ENCODE data around the gene NOLC1.

Gene NOLC1

DNA sequence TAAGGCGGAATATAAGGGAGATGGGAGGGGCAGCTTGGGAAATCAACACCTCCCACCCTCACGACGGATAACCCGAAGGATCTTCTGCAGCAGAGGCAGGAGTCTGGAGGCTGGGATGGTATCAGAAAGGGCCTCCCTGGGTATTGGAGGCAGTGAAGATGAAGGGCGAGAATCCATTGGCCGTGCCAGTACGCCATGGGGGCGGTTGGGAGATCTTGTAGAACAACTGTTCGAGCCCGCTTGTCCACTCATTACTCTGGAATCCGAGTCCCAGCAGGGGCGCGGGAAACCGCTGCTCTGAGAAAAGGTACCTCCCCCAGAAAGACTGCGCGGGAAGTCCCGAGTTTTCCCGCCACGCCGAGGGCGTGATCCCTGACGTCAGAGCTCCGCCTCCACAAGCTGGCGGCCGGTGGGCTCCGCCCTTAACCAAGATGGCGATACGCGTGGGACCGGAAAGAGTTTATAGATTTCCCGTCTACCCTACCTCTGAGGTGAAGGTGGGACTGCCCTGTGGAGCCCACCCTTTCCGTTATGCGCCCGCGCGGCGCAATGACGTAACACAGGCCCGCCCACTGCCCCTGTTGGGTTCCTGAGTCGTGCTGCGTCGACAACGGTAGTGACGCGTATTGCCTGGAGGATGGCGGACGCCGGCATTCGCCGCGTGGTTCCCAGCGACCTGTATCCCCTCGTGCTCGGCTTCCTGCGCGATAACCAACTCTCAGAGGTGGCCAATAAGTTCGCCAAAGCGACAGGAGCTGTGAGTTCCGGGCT lies at the start of gene NOLC1:
Gene NOLC1 (plus strand): TSS at position 616 of the 771 bp plus-strand sequence. CDS start 22 bp downstream, at position 638.
- H3K4me3 ChIP-seq (ENCODE audit: low read depth, low read length, poor library complexity, severe bottlenecking), result peak within 1 kb of the TSS; percentile 91
- no peaks in the 10 kb centered on the region for H4K20me1 ChIP-seq (ENCODE audit: insufficient read depth, low read length)
- peak within 1 kb of the TSS; percentile 83 for H3K27ac ChIP-seq (ENCODE audit: low read depth, low read length, poor library complexity, severe bottlenecking)
- H2AFZ ChIP-seq (ENCODE audit: low read length), result no peak within 1 kb of the TSS
- H3K9ac ChIP-seq (ENCODE audit: low read length), result peak within 1 kb of the TSS; percentile 98
- H3K9me3 ChIP-seq (ENCODE audit: low read length), result no peaks in the 10 kb centered on the region
- no peaks in the 10 kb centered on the region for H3K9me2 ChIP-seq (ENCODE audit: low read depth, low read length)
- H3F3A ChIP-seq (ENCODE audit: insufficient read depth, low read length), result no peaks in the 10 kb centered on the region
- TF ChIP-seq, protein P1, sequence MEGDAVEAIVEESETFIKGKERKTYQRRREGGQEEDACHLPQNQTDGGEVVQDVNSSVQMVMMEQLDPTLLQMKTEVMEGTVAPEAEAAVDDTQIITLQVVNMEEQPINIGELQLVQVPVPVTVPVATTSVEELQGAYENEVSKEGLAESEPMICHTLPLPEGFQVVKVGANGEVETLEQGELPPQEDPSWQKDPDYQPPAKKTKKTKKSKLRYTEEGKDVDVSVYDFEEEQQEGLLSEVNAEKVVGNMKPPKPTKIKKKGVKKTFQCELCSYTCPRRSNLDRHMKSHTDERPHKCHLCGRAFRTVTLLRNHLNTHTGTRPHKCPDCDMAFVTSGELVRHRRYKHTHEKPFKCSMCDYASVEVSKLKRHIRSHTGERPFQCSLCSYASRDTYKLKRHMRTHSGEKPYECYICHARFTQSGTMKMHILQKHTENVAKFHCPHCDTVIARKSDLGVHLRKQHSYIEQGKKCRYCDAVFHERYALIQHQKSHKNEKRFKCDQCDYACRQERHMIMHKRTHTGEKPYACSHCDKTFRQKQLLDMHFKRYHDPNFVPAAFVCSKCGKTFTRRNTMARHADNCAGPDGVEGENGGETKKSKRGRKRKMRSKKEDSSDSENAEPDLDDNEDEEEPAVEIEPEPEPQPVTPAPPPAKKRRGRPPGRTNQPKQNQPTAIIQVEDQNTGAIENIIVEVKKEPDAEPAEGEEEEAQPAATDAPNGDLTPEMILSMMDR (IDR thresholded peaks at IDR 0.05; ENCODE audit: low read length), result no peak
- TF ChIP-seq EZH2 (IDR thresholded peaks at IDR 0.05; ENCODE audit: borderline replicate concordance, low read length), result no peak
- peaks cover 36% of the 10 kb centered on the region for H3K79me2 ChIP-seq (ENCODE audit: insufficient read depth, low read length)
- H3K27me3 ChIP-seq (ENCODE audit: insufficient read depth, low read length), result no peaks in the 10 kb centered on the region
- peaks cover 11% of the 10 kb centered on the region for H3K4me1 ChIP-seq (ENCODE audit: insufficient read depth, low read length, severe bottlenecking)
- peaks cover 56% of the 10 kb centered on the region for H3K36me3 ChIP-seq (ENCODE audit: insufficient read depth, low read length)
- peak within 1 kb of the TSS; percentile 97 for H3K4me2 ChIP-seq (ENCODE audit: low read length)

DNA sequence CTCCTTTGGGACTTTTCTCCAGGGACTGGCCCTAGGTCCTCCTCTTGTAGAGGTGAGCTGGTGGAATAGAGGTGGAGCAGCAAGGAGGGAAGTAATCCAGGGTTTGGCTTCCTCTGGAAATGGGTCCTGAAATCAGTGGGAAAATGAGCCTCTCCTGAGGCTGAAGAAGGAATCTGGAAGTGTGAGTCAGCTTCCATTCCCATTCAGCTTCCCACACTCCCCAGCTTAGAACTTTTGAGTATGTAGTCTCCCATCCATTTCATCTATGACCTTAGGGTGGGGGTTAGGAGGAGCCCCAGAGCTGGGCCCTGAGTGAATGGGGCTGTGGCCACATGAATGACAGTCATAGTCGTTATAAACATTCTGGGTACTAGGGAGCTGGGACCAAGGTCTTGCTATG lies 49.8 kb upstream of the NOLC1 start:
- H3K27me3 ChIP-seq (ENCODE audit: insufficient read depth, low read length), result no peaks in the 10 kb centered on the region
- H3K4me2 ChIP-seq (ENCODE audit: low read length), result no peak overlapping the region
- no peaks in the 10 kb centered on the region for H4K20me1 ChIP-seq (ENCODE audit: insufficient read depth, low read length)
- no peak for TF ChIP-seq EZH2 (IDR thresholded peaks at IDR 0.05; ENCODE audit: borderline replicate concordance, low read length)
- TF ChIP-seq, protein P1 (IDR thresholded peaks at IDR 0.05; ENCODE audit: low read length), result no peak
- H3K9me3 ChIP-seq (ENCODE audit: low read length), result no peaks in the 10 kb centered on the region
- H3K36me3 ChIP-seq (ENCODE audit: insufficient read depth, low read length), result no peaks in the 10 kb centered on the region
- H3K4me1 ChIP-seq (ENCODE audit: insufficient read depth, low read length, severe bottlenecking), result no peaks in the 10 kb centered on the region
- no peak overlapping the region for H3K27ac ChIP-seq (ENCODE audit: low read depth, low read length, poor library complexity, severe bottlenecking)
- no peaks in the 10 kb centered on the region for H3K79me2 ChIP-seq (ENCODE audit: insufficient read depth, low read length)
- no peak overlapping the region for H2AFZ ChIP-seq (ENCODE audit: low read length)
- no peak overlapping the region for H3K9ac ChIP-seq (ENCODE audit: low read length)
- no peaks in the 10 kb centered on the region for H3F3A ChIP-seq (ENCODE audit: insufficient read depth, low read length)
- no peak overlapping the region for H3K4me3 ChIP-seq (ENCODE audit: low read depth, low read length, poor library complexity, severe bottlenecking)
- no peaks in the 10 kb centered on the region for H3K9me2 ChIP-seq (ENCODE audit: low read depth, low read length)

DNA sequence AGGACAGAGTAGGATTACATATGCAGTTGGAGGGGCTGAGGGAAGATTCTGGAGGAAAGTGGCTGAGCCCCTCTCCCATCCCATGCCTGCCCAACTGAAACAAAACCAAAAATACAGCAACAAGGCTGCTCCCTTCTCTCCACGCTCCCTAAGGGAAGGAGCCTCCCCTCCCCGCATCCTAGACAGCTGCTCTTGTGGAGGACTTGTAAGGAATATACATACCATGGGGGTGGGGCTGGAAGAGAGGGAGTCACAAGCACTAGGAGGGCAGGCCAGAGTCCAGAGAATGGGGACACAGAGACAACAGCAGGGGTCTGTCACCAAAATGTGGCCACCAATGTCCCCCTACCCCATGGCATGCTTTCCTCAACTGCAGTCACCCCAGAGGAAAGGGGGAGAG lies 45.2 kb upstream of the NOLC1 start:
- Histone ChIP-seq H3K9me3 (ENCODE audit: low read length) (no peaks in the 10 kb centered on the region), H3K36me3 (ENCODE audit: insufficient read depth, low read length) (peaks cover 34% of the 10 kb centered on the region), H3K4me2 (ENCODE audit: low read length) (no peak overlapping the region), H3K4me1 (ENCODE audit: insufficient read depth, low read length, severe bottlenecking) (no peaks in the 10 kb centered on the region), H3F3A (ENCODE audit: insufficient read depth, low read length) (no peaks in the 10 kb centered on the region), H3K9ac (ENCODE audit: low read length) (no peak overlapping the region), H3K27ac (ENCODE audit: low read depth, low read length, poor library complexity, severe bottlenecking) (no peak overlapping the region), H4K20me1 (ENCODE audit: insufficient read depth, low read length) (no peaks in the 10 kb centered on the region), H3K9me2 (ENCODE audit: low read depth, low read length) (no peaks in the 10 kb centered on the region), H3K4me3 (ENCODE audit: low read depth, low read length, poor library complexity, severe bottlenecking) (no peak overlapping the region), H3K79me2 (ENCODE audit: insufficient read depth, low read length) (no peaks in the 10 kb centered on the region), H2AFZ (ENCODE audit: low read length) (no peak overlapping the region), H3K27me3 (ENCODE audit: insufficient read depth, low read length) (no peaks in the 10 kb centered on the region)
- no peak for TF ChIP-seq EZH2 (IDR thresholded peaks at IDR 0.05; ENCODE audit: borderline replicate concordance, low read length)
- TF ChIP-seq, protein P1 (IDR thresholded peaks at IDR 0.05; ENCODE audit: low read length), result no peak

Measured in OCI-LY1 (cell line).